NCI-H1930 (cell line): ENCODE data around the gene TRPM2.
A peak's percentile ranks its signal among the peaks of the same experiment; 100 is the strongest.
"Not testable (repeated sequence)": the region's sequence is repeated elsewhere in the genome, so short reads cannot be mapped to it uniquely, and the experiment has no call there.

Experiments
- DNase-seq, 2 experiments: peaks; one replicate each; lab custom pipeline; 2025; lab: John Stamatoyannopoulos, UW

The TRPM2 gene

DNA sequence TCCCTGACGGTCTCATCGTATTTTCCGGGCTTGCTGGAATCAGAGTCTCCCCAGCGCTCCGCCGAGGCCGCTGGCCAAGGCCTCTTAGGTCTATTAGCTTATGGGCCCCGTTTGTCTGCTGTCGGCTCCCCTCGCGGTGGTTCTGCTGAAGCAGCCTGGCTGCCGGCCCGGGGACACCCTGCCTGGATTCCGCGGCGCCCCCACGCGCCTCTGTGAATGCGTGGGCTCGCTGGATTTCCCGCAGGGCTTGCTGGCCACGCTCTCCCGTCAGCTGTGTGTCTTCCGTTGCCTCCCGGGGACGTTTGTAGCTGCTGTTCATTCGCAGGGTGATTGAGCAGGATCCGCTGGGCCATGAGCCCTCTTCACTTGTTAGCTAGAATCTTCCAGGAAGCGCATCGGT is 110.3 kb downstream of the TRPM2 start:
- DNase-seq, result no peak

DNA sequence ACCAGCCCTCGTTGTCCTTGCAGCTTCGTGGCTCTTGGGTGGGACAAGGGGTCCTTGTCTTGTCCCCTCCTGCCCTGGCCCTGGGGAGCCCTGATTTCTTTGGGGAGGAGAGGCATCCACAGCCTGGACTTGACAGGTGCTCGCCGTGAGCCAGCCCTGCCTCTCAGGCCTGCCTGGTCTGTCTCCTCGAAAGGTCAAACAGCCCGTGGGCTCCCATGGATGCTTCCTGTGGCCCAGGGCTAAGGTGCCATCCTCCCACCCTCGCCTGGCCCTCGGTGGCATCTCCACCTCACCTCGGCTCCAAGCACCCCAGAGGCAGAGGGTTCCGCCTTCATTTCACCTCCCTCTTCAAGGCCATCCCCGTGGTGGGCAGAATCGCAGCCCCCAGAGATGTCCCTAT is 110.9 kb downstream of the TRPM2 start:
- no peak for DNase-seq

DNA sequence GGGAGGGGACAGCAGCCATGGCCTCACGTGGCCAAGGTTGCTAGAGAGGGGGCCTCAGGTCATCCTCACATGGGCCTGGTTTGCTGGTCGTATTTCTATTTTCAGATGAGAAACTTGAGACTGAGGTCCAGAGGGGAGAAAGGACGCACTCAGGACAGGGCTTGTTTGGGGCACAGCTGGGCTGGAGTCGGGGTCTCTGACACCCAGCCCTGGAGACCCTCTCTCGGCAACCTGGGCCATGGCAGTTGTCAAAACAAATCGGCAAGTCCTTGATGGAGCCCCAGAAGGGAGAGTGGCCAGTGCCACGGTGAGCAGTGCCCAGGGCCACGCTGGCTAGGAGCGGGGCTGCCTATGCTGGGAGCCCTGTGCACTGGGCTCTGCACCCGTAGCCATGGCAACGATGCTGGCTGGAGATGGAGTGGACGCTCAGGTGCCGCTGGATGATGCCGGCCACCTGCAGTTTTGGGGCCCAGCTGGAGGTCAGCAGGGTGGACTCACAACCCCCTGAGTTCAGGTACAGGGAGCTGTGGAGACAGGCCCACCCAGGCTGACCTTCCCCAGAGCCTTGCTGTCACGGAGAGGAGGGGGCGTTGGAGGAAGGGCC is 113.0 kb downstream of the TRPM2 start:
- DNase-seq, result no peak

DNA sequence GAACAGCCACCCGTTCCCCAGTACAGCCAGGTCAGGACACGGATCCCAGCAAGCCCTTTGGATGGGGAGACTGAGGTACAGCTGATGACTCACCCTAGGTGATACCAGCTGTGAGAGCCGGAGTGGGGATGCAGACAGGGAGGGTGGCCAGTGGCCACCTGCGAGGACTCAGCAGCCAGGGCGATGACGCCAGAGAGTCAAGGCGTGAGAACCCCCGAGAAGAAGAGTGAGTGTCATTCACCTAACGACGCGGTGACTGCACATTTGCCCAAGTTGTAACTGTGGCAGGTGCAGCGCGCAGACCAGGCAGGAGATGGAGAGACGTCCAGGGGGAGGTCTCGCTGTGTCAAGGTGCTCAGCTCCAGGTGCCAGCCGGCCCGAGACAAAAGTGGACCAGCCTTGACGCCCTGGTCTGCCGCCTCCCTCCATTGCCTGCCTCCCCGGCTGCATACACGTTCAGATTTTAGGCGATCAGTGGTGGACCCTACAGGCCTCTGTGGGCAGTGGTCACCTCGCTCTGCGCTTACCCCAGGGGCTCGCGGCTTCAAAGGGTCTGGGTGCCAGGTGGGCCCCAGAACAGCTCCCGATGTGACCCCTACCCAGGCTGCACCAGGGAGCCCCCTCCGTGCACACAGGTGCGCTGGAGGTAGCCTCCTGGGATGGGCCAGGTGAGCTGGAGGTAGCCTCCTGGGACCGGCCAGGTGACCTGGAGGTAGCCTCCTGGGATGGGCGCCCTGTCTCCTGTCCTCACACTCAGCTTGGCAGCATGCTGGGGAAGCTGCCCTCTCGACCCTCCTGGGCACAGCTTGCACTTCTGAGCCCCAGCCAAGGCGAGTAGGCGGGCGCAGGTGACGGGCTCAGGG is 113.8 kb downstream of the TRPM2 start:
- no peak for DNase-seq

DNA sequence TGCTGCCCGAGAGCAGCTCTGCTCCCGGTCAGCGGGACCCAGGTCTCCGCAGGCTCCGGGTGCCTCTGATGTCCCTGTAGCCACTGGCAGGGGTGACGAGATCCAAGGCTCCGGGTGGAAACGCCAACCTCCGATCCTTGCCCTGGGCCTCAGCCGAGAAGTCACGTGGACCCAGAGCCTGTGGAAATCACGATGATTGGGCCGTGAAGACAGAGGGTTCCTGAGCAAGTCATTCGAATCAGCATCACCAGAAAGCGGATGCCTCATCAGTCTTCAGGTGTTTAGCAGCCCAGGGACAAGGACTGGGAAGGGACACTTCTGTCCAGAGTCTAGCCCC is 114.4 kb downstream of the TRPM2 start:
- DNase-seq, result no peak

DNA sequence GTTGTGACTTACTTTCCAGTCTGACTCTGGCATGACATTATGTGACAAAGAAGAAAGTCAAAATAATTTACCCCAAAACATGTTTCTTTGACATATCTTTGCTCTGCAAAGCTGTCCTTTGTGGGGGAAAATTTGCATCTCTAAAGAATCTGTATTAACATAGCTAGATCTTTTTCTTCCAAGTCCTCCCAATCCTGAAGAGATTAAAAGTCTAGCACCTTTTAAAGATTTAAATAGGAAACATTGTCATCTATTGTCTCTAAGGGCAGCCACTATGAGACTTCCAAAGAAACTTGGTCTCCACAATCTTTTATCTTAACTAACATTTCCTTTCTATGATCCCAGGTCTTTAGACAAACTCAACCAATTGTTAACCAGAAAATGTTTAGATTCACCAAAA is 117.9 kb downstream of the TRPM2 start:
- no peak for DNase-seq

DNA sequence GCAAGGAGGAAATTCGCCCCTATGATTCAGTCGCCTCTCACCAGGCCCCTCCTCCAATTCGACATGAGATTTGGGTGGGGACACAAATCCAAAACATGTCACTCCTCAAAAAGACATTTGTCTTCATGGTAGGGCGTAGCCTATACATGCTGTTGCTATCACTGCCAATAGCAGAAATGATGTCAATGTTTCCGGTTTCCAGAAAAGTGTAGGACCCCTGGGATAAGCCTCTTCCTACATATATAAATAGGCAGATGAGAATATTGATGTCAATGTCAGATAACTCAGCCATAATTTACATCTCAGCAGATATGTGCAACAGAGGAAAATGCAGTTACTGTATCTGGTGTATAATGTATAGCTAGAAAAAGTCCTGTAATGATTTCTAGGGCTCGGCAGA is 118.6 kb downstream of the TRPM2 start:
- no peak for DNase-seq

DNA sequence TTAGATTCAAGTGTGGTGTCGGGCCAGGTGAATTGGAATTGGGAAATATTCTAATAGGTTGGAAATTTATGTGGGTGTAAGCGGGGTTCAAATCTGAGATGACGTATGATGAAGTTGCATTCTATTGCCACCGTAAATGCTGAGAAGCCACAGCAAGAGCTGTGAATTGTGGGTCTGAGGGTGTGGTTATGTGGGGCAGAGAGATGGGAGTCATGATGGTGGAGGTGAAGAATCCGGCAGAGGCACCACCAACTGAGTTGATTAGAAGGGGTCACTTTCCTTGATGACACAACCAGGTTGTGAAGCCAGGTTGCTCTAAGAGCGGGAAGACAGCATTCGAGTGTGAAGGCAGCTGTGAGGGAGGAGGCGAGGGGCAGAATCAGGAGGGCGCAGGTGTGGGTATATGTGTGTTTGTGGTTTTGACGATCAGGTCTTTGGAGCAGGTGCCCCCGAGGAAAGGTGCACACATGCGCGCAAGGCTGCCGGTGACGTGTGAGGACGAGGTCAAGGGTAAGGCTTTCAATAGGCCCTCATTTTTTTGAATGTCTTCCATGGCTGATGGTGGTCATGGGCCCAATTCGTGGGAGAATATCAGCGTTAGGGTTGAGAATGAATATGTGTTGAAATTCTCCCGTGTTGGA is 120.6 kb downstream of the TRPM2 start:
- DNase-seq, result no peak

DNA sequence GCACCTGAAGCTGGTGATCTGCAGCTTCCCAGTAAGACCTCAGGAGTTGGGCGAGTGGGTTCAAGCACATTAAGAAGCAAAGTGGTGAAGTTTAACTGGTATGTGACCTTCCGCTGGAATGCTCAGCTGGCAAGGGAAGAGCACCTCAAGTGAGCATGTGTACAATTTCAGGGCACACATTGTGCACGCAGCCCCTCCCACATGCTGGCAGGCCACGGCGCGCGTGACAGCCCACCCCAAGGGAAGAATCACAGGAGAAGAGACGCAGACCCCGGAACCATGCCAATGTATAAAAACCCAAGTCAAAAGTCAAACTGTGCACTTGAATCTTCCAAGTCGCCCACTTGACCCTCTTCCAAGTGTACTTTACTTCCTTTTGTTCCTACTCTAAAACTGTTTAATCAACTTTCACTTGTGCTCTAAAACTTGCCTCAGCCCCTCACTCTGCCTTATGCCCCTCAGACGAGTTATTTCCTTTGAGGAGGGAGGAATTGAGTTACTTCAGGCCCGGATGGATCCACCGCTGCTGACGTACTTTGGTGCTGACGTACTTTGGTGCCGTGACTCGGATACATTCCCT is 121.9 kb downstream of the TRPM2 start:
- no peak for DNase-seq

DNA sequence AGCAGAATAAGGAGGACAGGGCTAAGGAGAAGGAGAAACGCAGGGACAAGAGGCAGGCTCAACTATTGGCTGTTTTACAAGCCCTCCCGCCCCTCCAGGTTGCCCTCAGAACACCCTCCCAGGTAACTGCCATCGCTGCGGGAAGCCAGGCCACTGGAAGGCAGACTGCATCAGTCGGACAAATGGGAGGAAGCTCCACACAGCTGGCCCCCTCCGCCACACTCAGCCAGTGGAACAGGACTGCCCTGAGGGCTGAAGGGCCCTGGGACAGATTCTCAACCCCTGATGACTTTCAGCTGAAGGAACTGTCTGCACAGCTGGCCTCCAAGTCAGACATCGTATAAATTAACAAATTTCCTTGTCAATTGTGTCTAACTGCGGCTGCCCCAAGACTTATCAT is 123.7 kb downstream of the TRPM2 start:
- no peak for DNase-seq

DNA sequence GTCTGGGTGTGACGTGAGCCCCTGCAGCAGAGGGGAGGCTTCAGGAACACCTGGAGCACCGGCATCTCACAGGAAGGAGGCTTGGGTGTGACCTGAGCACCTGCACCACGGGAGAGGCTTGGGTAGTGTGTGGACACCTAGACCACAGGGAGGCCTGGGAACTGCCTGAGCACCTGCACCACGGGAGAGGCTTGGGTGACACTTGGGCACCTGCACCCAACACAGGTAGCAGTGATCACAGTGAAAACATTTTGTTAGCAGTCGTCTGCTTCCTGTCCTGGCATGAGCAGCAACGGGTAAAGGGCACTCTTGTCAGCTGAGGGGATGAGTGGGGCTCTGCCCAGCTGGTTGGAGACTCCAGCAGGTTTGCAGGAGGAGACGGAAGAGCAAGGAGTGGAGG is 124.3 kb downstream of the TRPM2 start:
- no peak for DNase-seq

DNA sequence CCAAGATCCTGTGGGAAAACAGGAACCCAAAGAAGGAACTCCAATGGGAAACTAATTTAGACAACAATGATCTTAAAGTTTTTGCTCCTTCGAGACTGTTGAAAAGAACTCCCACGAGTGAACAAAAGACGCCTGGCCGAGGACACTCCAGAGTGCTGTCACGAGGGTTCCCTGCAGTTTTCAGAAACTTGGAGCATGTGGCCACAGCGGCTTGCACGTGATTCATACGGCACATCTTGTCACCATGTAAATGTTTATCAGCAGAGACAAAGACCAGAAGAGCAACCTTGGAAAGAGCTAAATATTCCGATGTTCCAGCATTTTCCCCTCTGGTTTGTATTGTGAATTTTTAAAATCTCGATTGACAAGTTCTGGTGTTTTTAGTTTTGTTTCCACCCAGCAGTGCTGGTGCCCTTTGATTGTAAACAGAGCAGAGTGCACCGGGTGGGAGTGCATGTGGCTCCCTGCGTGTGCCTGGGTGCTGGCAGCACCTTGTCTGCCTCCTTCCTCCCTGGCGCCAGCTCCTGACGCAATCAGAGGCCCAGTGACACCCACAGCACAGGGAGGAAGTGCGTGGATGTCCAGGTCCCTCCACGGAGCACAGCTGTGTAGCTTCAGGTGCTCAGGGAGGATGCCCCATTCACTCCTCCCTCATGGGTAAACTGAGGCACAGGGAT is 124.8 kb downstream of the TRPM2 start:
- DNase-seq, result no peak

DNA sequence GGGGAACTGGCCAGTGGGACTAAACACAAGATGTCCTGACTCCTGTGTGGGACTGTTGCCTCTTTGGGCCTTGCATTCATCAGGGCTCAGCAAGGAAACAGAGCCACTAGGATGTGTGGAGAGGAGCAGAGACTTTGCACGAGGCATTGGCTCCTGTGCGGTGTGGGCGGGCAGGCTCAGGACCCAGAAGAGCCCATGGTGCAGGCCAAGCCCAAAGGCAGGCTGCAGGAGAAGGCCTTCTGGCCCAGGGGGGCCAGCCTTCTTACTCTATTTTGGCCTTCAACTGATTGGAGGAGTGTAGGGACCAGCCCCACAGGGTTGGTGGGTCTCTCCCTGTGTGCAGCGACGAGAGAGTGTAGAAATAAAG is 125.4 kb downstream of the TRPM2 start:
- DNase-seq, result no peak

DNA sequence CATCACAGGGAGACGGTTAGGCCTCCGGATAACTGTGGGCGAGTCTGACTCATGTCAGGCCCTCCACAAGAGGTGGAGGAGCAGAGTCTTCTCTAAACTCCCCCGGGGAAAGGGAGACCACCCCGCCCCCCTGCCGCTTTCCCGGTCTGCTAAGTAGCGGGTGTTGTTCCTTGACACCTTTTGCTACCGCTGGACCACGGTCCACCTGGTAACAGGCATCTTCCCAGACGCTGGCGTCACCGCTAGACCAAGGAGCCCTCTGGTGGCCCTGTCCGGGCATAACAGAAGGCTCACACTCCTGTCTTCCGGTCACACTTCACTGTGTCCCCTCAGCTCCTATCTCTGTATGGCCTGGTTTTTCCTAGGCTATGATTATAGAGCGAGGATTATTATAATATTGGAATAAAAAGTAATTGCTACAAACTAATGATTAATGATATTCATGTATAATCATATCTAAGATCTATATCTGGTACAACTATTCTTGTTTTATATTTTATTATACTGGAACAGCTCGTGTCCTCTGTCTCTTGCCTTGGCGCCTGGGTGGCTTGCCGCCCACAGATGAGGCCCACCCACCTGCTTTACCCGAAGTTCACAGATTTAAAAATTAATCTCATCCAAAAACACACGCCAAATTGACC is 126.3 kb downstream of the TRPM2 start:
- not testable (repeated sequence) for DNase-seq

DNA sequence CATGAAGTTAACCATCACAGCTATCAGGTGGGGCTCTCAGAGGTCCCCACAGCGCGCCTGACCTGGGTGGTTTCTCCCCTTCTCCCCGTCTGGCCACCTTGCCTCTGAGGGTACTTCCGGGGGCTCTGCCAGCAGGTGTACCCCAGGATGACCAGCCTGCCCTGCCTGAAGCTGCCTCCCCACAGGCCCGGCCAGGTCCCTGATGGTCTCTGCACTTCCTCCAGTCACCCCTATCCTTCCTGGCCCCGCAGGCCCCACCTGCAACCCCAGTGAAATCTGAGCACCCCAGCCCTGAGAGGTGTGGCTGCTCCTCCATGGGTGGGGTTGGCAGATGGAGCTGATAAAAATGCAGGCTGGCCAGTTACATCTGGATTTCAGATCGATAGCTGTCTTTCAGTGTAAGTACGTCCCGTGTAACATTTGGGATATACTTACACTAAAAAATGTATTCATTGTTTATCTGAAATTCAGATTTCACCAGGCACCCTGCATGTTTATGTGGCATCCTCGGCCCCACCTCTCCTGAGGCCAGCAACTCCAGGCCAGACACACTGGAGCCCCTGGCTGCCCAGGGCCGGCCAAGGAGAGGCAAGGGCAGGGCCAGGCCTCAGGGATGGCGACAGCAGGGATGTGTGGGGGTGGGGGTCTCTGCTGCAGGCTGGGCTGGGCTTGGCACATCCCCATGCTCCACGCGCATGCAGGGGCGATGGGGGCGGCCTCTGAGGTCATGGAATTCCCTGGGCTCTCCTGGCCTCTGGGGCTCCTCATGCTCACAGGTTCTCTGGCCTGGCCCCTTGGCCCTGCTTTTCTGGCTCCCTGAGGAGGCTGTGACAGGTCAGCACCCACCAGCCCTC is 127.0 kb downstream of the TRPM2 start:
- no peak for DNase-seq

DNA sequence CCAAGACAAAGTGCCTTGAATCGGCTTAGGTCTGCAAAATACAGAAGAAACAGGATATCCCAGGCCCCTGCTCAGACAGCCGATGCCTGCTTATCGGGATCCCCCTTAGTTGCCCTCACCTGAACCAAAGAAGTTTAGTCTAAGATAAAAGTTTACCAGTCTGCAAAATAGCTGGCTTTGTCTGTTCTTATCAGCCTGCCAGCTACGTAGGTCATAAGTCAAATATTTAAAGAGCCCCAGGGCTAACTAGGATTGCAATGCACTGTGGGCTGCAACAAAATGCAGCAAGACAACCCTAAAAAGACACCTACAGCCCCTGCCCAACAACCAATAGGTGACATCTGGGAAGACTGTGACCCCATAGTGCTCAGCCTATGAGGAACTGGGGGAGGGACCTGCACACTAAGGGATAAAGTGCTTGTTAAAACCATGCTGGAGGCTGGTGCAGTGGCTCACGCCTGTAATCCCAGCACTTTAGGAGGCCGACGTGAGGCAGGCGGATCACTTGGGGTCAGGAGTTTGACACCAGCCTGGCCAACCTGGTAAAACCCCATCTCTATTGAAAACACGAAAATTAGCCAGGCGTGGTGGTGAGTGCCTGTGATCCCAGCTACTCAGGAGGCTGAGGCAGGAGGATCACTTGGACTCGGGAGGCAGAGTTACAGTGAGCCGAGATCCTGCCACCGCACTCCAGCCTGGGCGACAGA is 129.3 kb downstream of the TRPM2 start:
- DNase-seq, result no peak

DNA sequence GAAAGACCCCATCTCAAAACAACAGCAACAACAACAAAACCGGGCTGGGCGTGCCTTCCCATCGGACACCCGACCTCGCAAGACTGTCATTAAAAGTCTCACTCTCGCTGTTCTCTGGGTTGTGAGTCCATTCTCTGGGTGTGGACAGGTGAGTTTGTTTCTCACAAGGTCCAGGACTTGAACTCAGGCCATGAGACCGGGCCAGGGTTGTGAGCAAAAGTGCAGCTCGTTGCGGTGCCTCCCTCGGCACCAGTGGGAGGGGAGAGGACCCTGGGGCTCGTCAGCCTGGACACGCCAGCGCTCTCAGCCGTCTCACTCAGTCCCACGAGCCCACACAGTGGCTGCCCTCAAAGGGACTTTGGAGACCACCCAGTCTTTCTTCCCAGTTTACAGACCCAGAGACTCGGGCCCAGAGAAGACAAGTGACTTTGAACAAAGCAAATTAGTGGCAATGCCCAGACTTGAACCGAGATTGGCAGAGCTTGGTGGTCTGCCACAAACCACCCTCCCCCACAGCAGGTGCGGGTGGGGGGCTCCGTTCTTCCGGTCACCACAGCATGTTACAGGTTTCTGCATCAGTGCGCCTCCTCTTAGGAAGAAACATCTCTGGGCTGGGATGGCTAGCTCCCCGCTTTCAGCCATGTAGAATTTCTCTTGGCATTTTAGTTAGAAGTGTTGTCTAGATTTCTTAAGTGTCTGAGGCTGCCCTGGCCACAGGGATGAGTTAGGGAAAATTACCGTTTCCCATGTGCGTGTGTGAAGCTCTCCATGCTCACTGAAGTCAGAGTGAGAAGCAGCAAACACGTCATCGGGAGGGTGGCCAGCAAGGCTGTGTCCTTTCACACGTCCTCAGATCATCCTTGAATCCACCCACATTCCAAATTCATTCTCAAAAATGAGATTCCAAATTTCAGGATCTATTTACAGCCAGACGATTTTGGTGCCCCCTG is 130.1 kb downstream of the TRPM2 start:
- no peak for DNase-seq

DNA sequence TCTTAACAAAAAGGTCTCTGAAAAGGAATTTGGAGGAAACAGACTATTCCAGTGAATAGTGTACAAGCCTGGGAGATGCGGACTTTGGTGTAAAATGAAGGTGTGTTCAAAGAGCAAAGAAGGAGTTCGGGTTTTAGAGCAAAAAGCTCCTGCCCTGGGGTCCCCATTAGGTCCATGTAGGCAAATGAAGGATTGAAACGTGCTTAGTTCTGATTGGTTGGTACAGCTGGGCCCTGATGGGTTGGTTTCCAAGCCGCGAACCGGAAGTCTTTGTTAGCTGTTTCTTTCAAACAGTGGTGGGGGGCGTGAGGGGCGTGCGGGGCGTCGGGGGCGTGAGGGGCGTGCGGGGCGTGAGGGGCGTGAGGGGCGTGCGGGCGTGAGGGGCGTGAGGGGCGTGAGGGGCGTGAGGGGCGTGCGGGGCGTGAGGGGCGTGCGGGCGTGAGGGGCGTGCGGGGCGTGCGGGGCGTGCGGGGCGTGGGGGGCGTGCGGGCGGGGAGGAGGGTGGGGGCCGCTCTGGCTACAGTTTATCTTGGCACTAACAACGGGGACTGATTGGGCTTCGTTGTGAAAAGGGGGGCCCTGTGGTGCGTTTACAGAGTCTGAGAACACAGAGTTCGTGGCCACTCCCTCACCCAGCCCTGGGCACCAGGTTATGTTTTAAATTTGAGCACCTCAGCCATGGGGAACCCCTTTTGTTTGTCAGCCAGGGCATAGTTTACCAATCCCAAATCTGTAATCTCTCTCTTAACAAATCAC is 131.3 kb downstream of the TRPM2 start:
- DNase-seq, result peak in 1 of 2 experiments; percentile 9
